Bone marrow (tissue), 2 donors: ENCODE data around the gene MINAR2.

ENCODE experiments used
- DNase-seq, 2 donors: peaks; one replicate each; lab custom pipeline; 2025; lab: John Stamatoyannopoulos, UW

The MINAR2 gene

GRCh38 chr5:129747572-129748407 lies at the start of gene MINAR2:
Gene MINAR2, plus strand, starts transcription at chr5:129748094. Its CDS starts 97 bp downstream, at chr5:129748191.
- no peak for DNase-seq

GRCh38 chr5:129698661-129699060 lies 49.2 kb upstream of the MINAR2 start:
- DNase-seq: no peak

GRCh38 chr5:129716235-129716634 lies 31.7 kb upstream of the MINAR2 start:
- no peak for DNase-seq

GRCh38 chr5:129716651-129717050 lies 31.2 kb upstream of the MINAR2 start:
- no peak for DNase-seq

GRCh38 chr5:129717751-129718310 lies 30.1 kb upstream of the MINAR2 start:
- DNase-seq: no peak

GRCh38 chr5:129718471-129719090 lies 29.3 kb upstream of the MINAR2 start:
- no peak for DNase-seq

GRCh38 chr5:129724222-129724621 lies 23.7 kb upstream of the MINAR2 start:
- DNase-seq: no peak

GRCh38 chr5:129724647-129725046 lies 23.2 kb upstream of the MINAR2 start:
- DNase-seq: no peak

- no peak for DNase-seq
These were observed 8.1 kb upstream of the MINAR2 start for GRCh38 chr5:129739773-129740172.

GRCh38 chr5:129743541-129744187 lies 4.2 kb upstream of the MINAR2 start:
- no peak for DNase-seq

GRCh38 chr5:129745997-129746396 lies 1.9 kb upstream of the MINAR2 start:
- DNase-seq: no peak

GRCh38 chr5:129746876-129747275 lies 1.0 kb upstream of the MINAR2 start:
- DNase-seq: no peak

- DNase-seq: no peak
These were observed 1.3 kb downstream of the MINAR2 start for GRCh38 chr5:129748913-129749880.

- DNase-seq: no peak
These were observed 12.9 kb downstream of the MINAR2 start for GRCh38 chr5:129760636-129761325.

GRCh38 chr5:129763651-129764050 lies 15.8 kb downstream of the MINAR2 start:
- no peak for DNase-seq

GRCh38 chr5:129766798-129767197 lies 18.9 kb downstream of the MINAR2 start:
- DNase-seq: no peak

GRCh38 chr5:129767927-129768380 lies 20.1 kb downstream of the MINAR2 start:
- peak in 1 of 2 donors; percentile 84 for DNase-seq

- DNase-seq: no peak
These were observed 20.8 kb downstream of the MINAR2 start for GRCh38 chr5:129768735-129769134.

GRCh38 chr5:129770024-129770820 lies 22.3 kb downstream of the MINAR2 start:
- no peak for DNase-seq
